ENCODE data around the gene CEBPE. TPM values are rescaled to one million over a fixed set of nuclear protein-coding genes. Genes with fewer than 3 reads are reported as not detected.

The CEBPE gene
- total RNA-seq, 1 experiment from 2014 or later, result not detected

- Mint-ChIP-seq H3K27me3 (ENCODE audit: unreplicated experiment) (peaks cover 95% of the 10 kb centered on the region), H3K4me3 (ENCODE audit: low read depth, unreplicated experiment) (no peak overlapping the region), H3K36me3 (ENCODE audit: insufficient read depth, unreplicated experiment) (no peaks in the 10 kb centered on the region), H3K4me1 (ENCODE audit: low read depth, unreplicated experiment) (no peaks in the 10 kb centered on the region), H3K9me3 (ENCODE audit: low read depth, unreplicated experiment) (no peaks in the 10 kb centered on the region), H3K27ac (ENCODE audit: unreplicated experiment) (no peak overlapping the region)
- no TSS peak for BruUV-seq (replicated peaks)
- no peak for TF ChIP-seq CTCF (IDR thresholded peaks at IDR 0.05; ENCODE audit: unreplicated experiment)
- CTCF ChIA-PET, result interaction anchor here (0.6 to 1.0 kb wide), 2 partner anchors 33 to 1687 kb away, joined by 3 to 4 read pairs; no protein-coding TSS in a partner anchor
- intact Hi-C loops (cut with micrococcal nuclease; ENCODE audit: unreplicated experiment), result no loop called here
- DNase-seq, result no peak
These were observed 24.9 kb upstream of the CEBPE start for GRCh38 chr14:23143911-23144310.

GRCh38 chr14:23142826-23143225, 23.8 kb upstream of the CEBPE start:
- no TSS peak for BruUV-seq (replicated peaks)
- no peak for TF ChIP-seq CTCF (IDR thresholded peaks at IDR 0.05; ENCODE audit: unreplicated experiment)
- H3K4me3 Mint-ChIP-seq (ENCODE audit: low read depth, unreplicated experiment), result no peak overlapping the region
- intact Hi-C loops (cut with micrococcal nuclease; ENCODE audit: unreplicated experiment), result no loop called here
- peaks cover 95% of the 10 kb centered on the region for H3K27me3 Mint-ChIP-seq (ENCODE audit: unreplicated experiment)
- H3K4me1 Mint-ChIP-seq (ENCODE audit: low read depth, unreplicated experiment), result no peaks in the 10 kb centered on the region
- no peaks in the 10 kb centered on the region for H3K36me3 Mint-ChIP-seq (ENCODE audit: insufficient read depth, unreplicated experiment)
- no peaks in the 10 kb centered on the region for H3K9me3 Mint-ChIP-seq (ENCODE audit: low read depth, unreplicated experiment)
- no peak overlapping the region for H3K27ac Mint-ChIP-seq (ENCODE audit: unreplicated experiment)
- CTCF ChIA-PET, result interaction anchor here (0.5 to 0.6 kb wide), 2 partner anchors 9 to 10 kb away, joined by 3 to 4 read pairs; no protein-coding TSS in a partner anchor
- no peak for DNase-seq

- BruUV-seq (replicated peaks), result no TSS peak
- Mint-ChIP-seq H3K9me3 (ENCODE audit: low read depth, unreplicated experiment) (no peaks in the 10 kb centered on the region), H3K4me3 (ENCODE audit: low read depth, unreplicated experiment) (no peak overlapping the region), H3K36me3 (ENCODE audit: insufficient read depth, unreplicated experiment) (no peaks in the 10 kb centered on the region), H3K4me1 (ENCODE audit: low read depth, unreplicated experiment) (no peaks in the 10 kb centered on the region), H3K27me3 (ENCODE audit: unreplicated experiment) (peaks cover 95% of the 10 kb centered on the region), H3K27ac (ENCODE audit: unreplicated experiment) (no peak overlapping the region)
- intact Hi-C loops (cut with micrococcal nuclease; ENCODE audit: unreplicated experiment), result no loop called here
- CTCF ChIA-PET, result interaction anchor here (0.5 to 1.2 kb wide), 2 partner anchors 8 to 9 kb away, joined by 4 read pairs; no protein-coding TSS in a partner anchor
- no peak for DNase-seq
- no peak for TF ChIP-seq CTCF (IDR thresholded peaks at IDR 0.05; ENCODE audit: unreplicated experiment)
These were observed 22.8 kb upstream of the CEBPE start for GRCh38 chr14:23141706-23142444.

- DNase-seq, result no peak
- no TSS peak for BruUV-seq (replicated peaks)
- no peaks in the 10 kb centered on the region for H3K36me3 Mint-ChIP-seq (ENCODE audit: insufficient read depth, unreplicated experiment)
- intact Hi-C loops (cut with micrococcal nuclease; ENCODE audit: unreplicated experiment), result no loop called here
- H3K4me1 Mint-ChIP-seq (ENCODE audit: low read depth, unreplicated experiment), result no peaks in the 10 kb centered on the region
- CTCF ChIA-PET, result no interaction called here
- H3K27me3 Mint-ChIP-seq (ENCODE audit: unreplicated experiment), result peaks cover 92% of the 10 kb centered on the region
- TF ChIP-seq CTCF (IDR thresholded peaks at IDR 0.05; ENCODE audit: unreplicated experiment), result no peak
- no peak overlapping the region for H3K4me3 Mint-ChIP-seq (ENCODE audit: low read depth, unreplicated experiment)
- H3K9me3 Mint-ChIP-seq (ENCODE audit: low read depth, unreplicated experiment), result no peaks in the 10 kb centered on the region
- no peak overlapping the region for H3K27ac Mint-ChIP-seq (ENCODE audit: unreplicated experiment)
These were observed 21.3 kb upstream of the CEBPE start for GRCh38 chr14:23140371-23140770.

All from Calu3 (cell line).